Endothelial cell (in vitro differentiated cells): ENCODE results near the gene UNC13C. TPM values are rescaled to one million over a fixed set of nuclear protein-coding genes. Genes with fewer than 3 reads are reported as not detected.

Experiments used
- DNase-seq: peaks from one replicate; pipeline ENCODE4 v3.0.0; 2021; ENCODE audit warnings: low spot score
- H3K27ac Mint-ChIP-seq: one replicate; pipeline ENCODE4 v1.8.0; 2021; ENCODE audit warnings: mixed read lengths, inconsistent platforms; ENCODE audit not compliant: unreplicated experiment
- H3K27me3 Mint-ChIP-seq: one replicate; pipeline ENCODE4 v1.8.0; 2021; ENCODE audit warnings: mild to moderate bottlenecking, moderate library complexity, mixed read lengths, inconsistent platforms; ENCODE audit not compliant: unreplicated experiment
- H3K36me3 Mint-ChIP-seq: one replicate; pipeline ENCODE4 v1.8.0; 2021; ENCODE audit warnings: mild to moderate bottlenecking, low read depth, mixed read lengths, inconsistent platforms; ENCODE audit not compliant: unreplicated experiment
- H3K4me1 Mint-ChIP-seq: one replicate; pipeline ENCODE4 v1.8.0; 2021; ENCODE audit warnings: mild to moderate bottlenecking, mixed read lengths, inconsistent platforms; ENCODE audit not compliant: unreplicated experiment
- H3K4me3 Mint-ChIP-seq: one replicate; pipeline ENCODE4 v1.8.0; 2021; ENCODE audit warnings: mild to moderate bottlenecking, mixed read lengths, inconsistent platforms; ENCODE audit not compliant: unreplicated experiment
- H3K9me3 Mint-ChIP-seq: one replicate; pipeline ENCODE4 v1.8.0; 2021; ENCODE audit warnings: mixed read lengths, inconsistent platforms; ENCODE audit not compliant: unreplicated experiment
- total RNA-seq: library from RNA; stranded (reverse); fragmentation: NEBNext Ultra II Directional; extraction: Animal tissue kit (Norgen Biotek cat#: 25700); gene quantifications from one replicate; pipeline ENCODE4 v1.2.1, GENCODE V29; 2021; ENCODE audit not compliant: unreplicated experiment
- TF ChIP-seq, protein P1 (sequence below): fragments of 200-600 bp; sonication (generic); IDR thresholded peaks from one replicate; pipeline ENCODE4 v1.5.0; 2021; ENCODE audit warnings: antibody characterized with exemption; ENCODE audit not compliant: unreplicated experiment

The UNC13C gene
- total RNA-seq, 1 donor from 2014 or later, result 0.08 TPM

- H3K9me3 Mint-ChIP-seq, result peaks cover 7% of the 10 kb centered on the region
- no peaks in the 10 kb centered on the region for H3K36me3 Mint-ChIP-seq
- TF ChIP-seq, protein P1, sequence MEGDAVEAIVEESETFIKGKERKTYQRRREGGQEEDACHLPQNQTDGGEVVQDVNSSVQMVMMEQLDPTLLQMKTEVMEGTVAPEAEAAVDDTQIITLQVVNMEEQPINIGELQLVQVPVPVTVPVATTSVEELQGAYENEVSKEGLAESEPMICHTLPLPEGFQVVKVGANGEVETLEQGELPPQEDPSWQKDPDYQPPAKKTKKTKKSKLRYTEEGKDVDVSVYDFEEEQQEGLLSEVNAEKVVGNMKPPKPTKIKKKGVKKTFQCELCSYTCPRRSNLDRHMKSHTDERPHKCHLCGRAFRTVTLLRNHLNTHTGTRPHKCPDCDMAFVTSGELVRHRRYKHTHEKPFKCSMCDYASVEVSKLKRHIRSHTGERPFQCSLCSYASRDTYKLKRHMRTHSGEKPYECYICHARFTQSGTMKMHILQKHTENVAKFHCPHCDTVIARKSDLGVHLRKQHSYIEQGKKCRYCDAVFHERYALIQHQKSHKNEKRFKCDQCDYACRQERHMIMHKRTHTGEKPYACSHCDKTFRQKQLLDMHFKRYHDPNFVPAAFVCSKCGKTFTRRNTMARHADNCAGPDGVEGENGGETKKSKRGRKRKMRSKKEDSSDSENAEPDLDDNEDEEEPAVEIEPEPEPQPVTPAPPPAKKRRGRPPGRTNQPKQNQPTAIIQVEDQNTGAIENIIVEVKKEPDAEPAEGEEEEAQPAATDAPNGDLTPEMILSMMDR, result no peak
Observed at GRCh38 chr15:54585063-54585462, 606.8 kb downstream of the UNC13C start.

GRCh38 chr15:54594115-54594514, 615.9 kb downstream of the UNC13C start:
- TF ChIP-seq, protein P1, result no peak
- H3K9me3 Mint-ChIP-seq, result peaks cover 23% of the 10 kb centered on the region
- H3K27me3 Mint-ChIP-seq, result peaks cover 2% of the 10 kb centered on the region
- no peak for DNase-seq
- H3K36me3 Mint-ChIP-seq, result peaks cover 4% of the 10 kb centered on the region
- H3K4me1 Mint-ChIP-seq, result no peaks in the 10 kb centered on the region
- H3K4me3 Mint-ChIP-seq, result no peak overlapping the region
- H3K27ac Mint-ChIP-seq, result no peak overlapping the region

More at GRCh38 chr15:54585063-54585462, 606.8 kb downstream of the UNC13C start:
- Mint-ChIP-seq H3K27me3 (no peaks in the 10 kb centered on the region), H3K4me3 (no peak overlapping the region), H3K27ac (no peak overlapping the region), H3K4me1 (no peaks in the 10 kb centered on the region)
- no peak for DNase-seq

DNA sequence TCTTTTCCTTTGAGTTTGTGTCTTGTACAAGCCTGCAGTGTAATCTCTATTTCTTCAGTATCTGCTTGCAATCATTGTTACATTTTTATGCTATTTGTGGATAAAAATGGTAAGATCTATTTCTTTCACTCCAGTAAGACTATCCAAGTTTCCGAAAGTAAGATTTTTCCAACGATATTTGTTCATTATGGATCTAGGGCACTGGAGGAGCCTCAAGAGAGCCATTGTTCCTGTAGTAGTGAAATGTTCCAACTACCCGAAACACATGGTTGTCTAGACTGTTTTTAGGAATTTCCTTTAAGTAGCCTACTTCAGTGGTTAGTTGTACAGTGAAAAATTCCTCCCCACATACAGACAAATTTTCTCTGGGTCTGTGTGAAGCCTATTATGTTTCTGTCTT, 621.1 kb downstream of the UNC13C start:
- H3K36me3 Mint-ChIP-seq, result no peaks in the 10 kb centered on the region
- no peak for DNase-seq
- TF ChIP-seq, protein P1, result no peak
- no peak overlapping the region for H3K4me3 Mint-ChIP-seq
- H3K27ac Mint-ChIP-seq, result no peak overlapping the region
- no peaks in the 10 kb centered on the region for H3K4me1 Mint-ChIP-seq
- peaks cover 4% of the 10 kb centered on the region for H3K27me3 Mint-ChIP-seq
- peaks cover 6% of the 10 kb centered on the region for H3K9me3 Mint-ChIP-seq

GRCh38 chr15:54605043-54605442, 626.8 kb downstream of the UNC13C start:
- Mint-ChIP-seq H3K9me3 (peaks cover 12% of the 10 kb centered on the region), H3K36me3 (no peaks in the 10 kb centered on the region), H3K27me3 (peaks cover 2% of the 10 kb centered on the region), H3K27ac (no peak overlapping the region), H3K4me3 (no peak overlapping the region), H3K4me1 (no peaks in the 10 kb centered on the region)
- TF ChIP-seq, protein P1, result no peak
- DNase-seq, result no peak

DNA sequence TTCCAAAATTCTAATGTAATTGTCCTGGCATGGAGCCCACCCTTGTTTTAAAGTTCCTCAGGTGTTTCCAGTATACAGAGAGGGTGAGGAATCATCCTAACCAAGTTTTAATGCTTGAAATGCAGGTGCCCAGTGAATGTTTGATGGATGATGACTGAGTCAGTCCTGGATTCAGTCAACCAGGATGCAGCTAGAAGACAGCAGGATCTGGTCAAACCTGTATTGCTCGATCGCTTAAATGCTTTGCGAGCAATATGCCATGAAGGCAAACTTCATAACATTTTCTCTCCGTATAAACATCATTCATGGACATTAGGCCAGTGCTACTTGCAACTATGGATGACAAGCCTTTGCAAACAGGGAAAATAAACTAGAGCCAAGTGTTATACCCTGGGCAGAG, 627.3 kb downstream of the UNC13C start:
- no peak overlapping the region for H3K4me3 Mint-ChIP-seq
- no peaks in the 10 kb centered on the region for H3K4me1 Mint-ChIP-seq
- H3K9me3 Mint-ChIP-seq, result peaks cover 16% of the 10 kb centered on the region
- H3K27ac Mint-ChIP-seq, result no peak overlapping the region
- H3K36me3 Mint-ChIP-seq, result no peaks in the 10 kb centered on the region
- no peak for DNase-seq
- H3K27me3 Mint-ChIP-seq, result peaks cover 2% of the 10 kb centered on the region
- TF ChIP-seq, protein P1, result no peak
